ENCODE results near the gene NLGN2. TPM values are rescaled to one million over a fixed set of nuclear protein-coding genes. Genes with fewer than 3 reads are reported as not detected.

Gene NLGN2
- total RNA-seq, 2 donors from 2014 or later, result 14.5 to 15.8 TPM

DNA sequence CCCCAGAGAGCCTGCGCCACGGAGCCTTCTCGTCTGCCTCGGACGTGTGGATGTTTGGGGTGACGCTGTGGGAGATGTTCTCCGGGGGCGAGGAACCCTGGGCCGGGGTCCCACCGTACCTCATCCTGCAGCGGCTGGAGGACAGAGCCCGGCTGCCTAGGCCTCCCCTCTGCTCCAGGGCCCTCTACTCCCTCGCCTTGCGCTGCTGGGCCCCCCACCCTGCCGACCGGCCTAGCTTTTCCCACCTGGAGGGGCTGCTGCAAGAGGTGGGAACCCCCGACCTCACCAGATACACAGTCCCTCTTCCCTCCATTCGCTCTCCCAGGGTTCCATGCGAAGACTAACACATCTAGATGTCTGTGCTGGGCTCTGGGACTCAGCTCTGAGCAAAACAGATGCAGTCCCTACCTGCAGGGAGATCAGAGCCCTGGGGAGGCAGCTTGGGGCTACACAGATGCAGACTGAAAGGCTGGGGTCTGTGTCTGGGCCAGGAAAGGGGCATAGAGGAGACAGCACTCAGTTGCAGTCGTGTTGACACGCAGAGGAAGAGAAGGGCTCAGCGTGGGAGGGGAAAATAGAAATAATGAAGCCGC is 23.1 kb upstream of the NLGN2 start:
- Mint-ChIP-seq H3K27ac (peak overlapping the region in 1 of 2 donors; percentile 54), H3K9me3 (no peaks in the 10 kb centered on the region), H3K36me3 (no peaks in the 10 kb centered on the region)
- no peak for DNase-seq (ENCODE audit: low spot score in 2 of 2)
- no peak for ATAC-seq

DNA sequence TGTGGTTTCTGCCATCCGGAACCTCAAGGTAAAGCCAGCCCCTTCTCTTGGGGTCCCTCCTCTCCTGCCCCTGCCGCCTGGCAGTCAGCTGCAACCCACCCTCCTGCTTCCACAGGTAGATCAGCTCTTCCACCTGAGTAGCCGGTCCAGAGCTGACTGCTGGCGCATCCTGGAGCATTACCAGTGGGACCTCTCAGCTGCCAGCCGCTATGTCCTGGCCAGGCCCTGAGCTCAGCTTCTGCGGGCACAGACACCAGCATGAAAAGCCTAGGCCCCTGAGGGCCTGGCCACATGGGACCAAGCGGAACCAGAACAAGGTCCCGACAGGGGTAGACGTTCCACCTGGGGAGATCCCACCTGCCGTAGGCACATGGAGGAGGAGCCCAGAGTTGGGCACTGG is 18.8 kb upstream of the NLGN2 start:
- no peak for ATAC-seq
- peaks cover 9 to 12% of the 10 kb centered on the region in 2 donors for H3K36me3 Mint-ChIP-seq

DNA sequence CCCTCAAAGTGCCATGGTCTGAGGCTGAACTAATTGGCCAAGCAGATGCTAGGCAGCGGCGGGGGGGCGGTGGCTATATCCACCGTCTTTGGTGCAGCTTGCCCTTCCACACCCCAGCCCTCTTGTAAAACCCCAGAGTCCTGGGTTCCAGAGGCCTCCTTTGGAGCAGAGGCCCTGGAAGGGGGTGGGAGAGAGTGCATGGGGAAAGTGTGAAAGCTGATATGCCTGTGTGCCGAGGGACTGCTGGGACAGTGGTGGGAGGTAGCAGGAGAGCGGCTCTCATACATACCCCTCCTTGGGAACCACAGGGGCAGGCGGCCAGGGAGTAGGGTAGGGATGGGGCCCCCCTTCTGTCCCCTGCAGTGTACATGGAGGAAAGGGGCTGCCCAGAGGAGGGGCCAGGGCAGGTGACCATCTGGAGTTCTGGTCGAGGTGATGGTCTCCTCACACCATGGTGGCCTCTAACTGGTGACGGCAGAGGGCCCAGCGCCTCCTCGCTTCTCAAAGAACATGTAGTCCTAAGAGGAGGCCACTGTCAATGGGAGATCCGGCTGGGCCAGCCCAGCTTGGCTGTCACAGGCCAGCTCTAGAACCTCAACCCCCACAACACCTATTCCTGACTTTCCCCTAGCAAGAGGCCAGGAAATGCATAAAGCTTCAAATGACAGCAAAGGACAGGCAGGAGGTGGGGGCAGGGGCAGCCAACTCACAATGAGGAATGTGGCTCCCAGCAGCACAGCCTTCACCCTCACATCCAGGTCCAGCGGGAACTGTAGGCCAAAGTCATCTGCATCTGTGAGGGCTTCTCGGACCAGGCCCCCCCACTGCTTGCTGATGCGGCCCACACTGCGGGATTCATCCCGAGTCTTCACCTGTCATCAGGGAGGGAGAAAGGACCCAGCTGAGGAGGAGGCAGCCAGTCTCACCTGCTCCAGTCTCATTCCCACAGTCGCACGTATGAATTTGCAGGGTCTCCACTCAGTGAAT is 17.4 kb upstream of the NLGN2 start:
- no peak overlapping the region for H3K27ac Mint-ChIP-seq

More for the DNA sequence above, 18.8 kb upstream of the NLGN2 start:
- no peak overlapping the region for H3K27ac Mint-ChIP-seq
- H3K9me3 Mint-ChIP-seq, result no peaks in the 10 kb centered on the region
- DNase-seq (ENCODE audit: low spot score in 2 of 2), result no peak

GRCh38 chr17:7391307-7391706 is 16.3 kb upstream of the NLGN2 start:
- no peak for DNase-seq (ENCODE audit: low spot score in 2 of 2)

More for the DNA sequence above, 17.4 kb upstream of the NLGN2 start:
- ATAC-seq (no peak), DNase-seq (ENCODE audit: low spot score in 2 of 2) (no peak)
- peaks cover 9 to 19% of the 10 kb centered on the region in 2 donors for H3K36me3 Mint-ChIP-seq
- H3K9me3 Mint-ChIP-seq, result no peaks in the 10 kb centered on the region

DNA sequence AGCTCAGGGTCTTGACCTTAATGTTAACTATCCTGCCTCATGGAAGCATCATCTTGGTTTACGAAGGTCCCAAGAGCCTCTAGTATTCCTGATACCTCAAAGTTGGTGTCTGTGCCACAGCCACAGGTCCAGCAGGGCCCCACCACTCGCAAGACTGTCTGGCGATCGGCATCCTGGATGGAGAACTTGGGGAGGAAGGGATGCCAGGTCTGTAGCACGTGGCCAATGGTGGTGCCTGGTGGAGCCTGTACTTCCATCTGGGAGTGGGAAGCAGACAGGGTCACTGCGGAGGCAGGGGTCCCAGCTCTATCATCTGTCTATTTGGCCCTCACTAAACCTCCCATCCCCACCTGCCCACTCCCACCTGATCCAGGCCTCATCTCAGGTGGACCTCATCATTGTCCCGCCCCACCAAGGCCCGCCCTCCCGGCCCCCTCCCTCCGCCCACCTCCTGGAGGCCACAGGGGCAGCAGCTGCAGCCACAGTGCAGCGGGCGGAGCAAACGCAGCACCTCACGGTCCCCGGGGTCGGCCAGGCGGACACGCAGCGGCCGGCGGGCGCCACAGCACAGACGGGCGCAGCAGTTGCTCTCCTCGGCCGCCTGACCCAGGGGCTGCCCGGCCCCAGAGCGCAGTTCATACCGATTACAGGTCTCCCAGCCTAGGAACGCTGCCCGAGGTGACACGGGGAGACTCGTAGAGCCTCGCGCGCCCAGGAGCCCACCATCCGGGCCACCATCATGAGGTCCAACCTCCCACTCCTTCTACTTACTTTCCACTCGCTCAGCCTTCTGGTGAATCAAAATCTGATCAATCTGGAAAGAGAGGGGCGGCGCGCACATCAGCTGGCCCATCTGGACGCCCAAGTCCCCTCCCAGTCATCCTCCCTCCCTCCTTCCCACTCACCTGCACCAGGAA is 14.7 kb upstream of the NLGN2 start:
- peak overlapping the region in 1 of 2 donors; percentile 44 for H3K27ac Mint-ChIP-seq
- DNase-seq (ENCODE audit: low spot score in 2 of 2) (no peak), ATAC-seq (no peak)
- no peaks in the 10 kb centered on the region for H3K9me3 Mint-ChIP-seq
- peaks cover 9 to 19% of the 10 kb centered on the region in 2 donors for H3K36me3 Mint-ChIP-seq

More at GRCh38 chr17:7391307-7391706, 16.3 kb upstream of the NLGN2 start:
- H3K27ac Mint-ChIP-seq, result no peak overlapping the region
- ATAC-seq, result no peak
- no peaks in the 10 kb centered on the region for H3K9me3 Mint-ChIP-seq
- peaks cover 9 to 19% of the 10 kb centered on the region in 2 donors for H3K36me3 Mint-ChIP-seq

- Mint-ChIP-seq H3K36me3 (peaks cover 9 to 19% of the 10 kb centered on the region in 2 donors), H3K27ac (peak overlapping the region; percentile 79 to 89), H3K9me3 (no peaks in the 10 kb centered on the region)
- DNase-seq (ENCODE audit: low spot score in 2 of 2) (no peak), ATAC-seq (peak; percentile 44 to 64)
Observed at GRCh38 chr17:7393613-7394451, 13.8 kb upstream of the NLGN2 start.

- ATAC-seq, result peak; percentile 88 to 90
- no peaks in the 10 kb centered on the region for H3K9me3 Mint-ChIP-seq
Observed at GRCh38 chr17:7394452-7395191, 13.0 kb upstream of the NLGN2 start, which contains the start of gene PLSCR3. TSS of gene PLSCR3 (minus strand) at chr17:7394525. CDS start at chr17:7394110, 415 bp downstream.

GRCh38 chr17:7396147-7396546 is 11.5 kb upstream of the NLGN2 start:
- Mint-ChIP-seq H3K9me3 (no peaks in the 10 kb centered on the region), H3K36me3 (peaks cover 9 to 19% of the 10 kb centered on the region in 2 donors), H3K27ac (no peak overlapping the region)
- DNase-seq (ENCODE audit: low spot score in 2 of 2), result no peak
- ATAC-seq, result no peak

More at GRCh38 chr17:7394452-7395191, 13.0 kb upstream of the NLGN2 start, which contains the start of gene PLSCR3:
- H3K27ac Mint-ChIP-seq, result peak within 1 kb of the TSS; percentile 86 to 95
- DNase-seq (ENCODE audit: low spot score in 2 of 2), result peak; percentile 88 to 90
- peaks cover 9 to 19% of the 10 kb centered on the region in 2 donors for H3K36me3 Mint-ChIP-seq

GRCh38 chr17:7398612-7399011 is 9.0 kb upstream of the NLGN2 start:
- H3K27ac Mint-ChIP-seq, result no peak overlapping the region
- no peaks in the 10 kb centered on the region for H3K9me3 Mint-ChIP-seq
- no peak for ATAC-seq
- H3K36me3 Mint-ChIP-seq, result peaks cover 0 to 9% of the 10 kb centered on the region in 2 donors
- no peak for DNase-seq (ENCODE audit: low spot score in 2 of 2)

GRCh38 chr17:7403043-7403726 is 4.5 kb upstream of the NLGN2 start:
- DNase-seq (ENCODE audit: low spot score in 2 of 2), result no peak
- H3K27ac Mint-ChIP-seq, result peak overlapping the region; percentile 82 to 91
- no peaks in the 10 kb centered on the region for H3K36me3 Mint-ChIP-seq
- ATAC-seq, result no peak
- H3K9me3 Mint-ChIP-seq, result no peaks in the 10 kb centered on the region

GRCh38 chr17:7403727-7403976 is 4.0 kb upstream of the NLGN2 start:
- Mint-ChIP-seq H3K9me3 (no peaks in the 10 kb centered on the region), H3K36me3 (no peaks in the 10 kb centered on the region), H3K27ac (peak overlapping the region in 1 of 2 donors; percentile 82)
- DNase-seq (ENCODE audit: low spot score in 2 of 2), result no peak
- peak in 1 of 2 donors; percentile 43 for ATAC-seq

DNA sequence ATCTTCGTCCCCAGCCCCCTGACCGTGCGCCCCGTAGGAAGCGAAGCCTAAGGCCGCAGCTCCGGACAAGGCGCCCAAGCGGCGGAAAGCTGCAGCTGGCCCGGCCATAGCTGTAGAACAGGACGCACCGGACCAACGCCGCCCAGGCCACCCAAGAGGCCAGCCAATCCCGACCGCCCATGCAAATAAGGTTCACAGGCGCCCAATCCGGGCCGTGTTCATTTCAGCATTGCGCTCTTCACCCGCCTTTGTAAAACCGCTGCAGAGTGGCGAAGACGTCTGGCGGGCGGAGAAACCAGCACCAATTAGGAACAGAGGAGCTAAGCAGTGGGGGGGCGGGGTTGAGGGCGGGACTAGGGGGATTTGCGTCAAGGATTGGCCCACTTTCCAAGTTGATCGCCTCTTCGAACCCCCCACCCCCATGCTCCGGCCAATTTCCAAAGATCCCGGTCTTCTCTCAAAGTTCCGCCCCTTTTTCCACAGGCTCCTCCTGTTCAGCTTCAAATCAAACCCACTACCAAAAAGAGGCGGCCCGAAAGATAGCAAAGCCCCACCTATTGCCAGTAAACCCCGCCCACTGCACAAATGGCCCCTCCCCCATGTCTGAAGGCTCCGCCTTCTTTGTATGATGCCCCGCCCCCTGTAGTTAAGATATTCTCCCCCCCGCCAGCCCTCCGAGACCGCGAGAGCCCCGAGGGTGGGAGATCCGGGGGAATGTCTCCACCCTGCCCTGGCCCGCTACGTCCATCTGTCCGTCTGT is 3.5 kb upstream of the NLGN2 start, which contains the start of gene TMEM256:
TMEM256 (minus strand) TSS at position 121 of the 760 bp plus-strand sequence; CDS start at position 108, 13 bp downstream.
- Mint-ChIP-seq H3K36me3 (no peaks in the 10 kb centered on the region), H3K27ac (peak within 1 kb of the TSS; percentile 82 to 97), H3K9me3 (no peaks in the 10 kb centered on the region)
- ATAC-seq, result peak; percentile 93 to 94
- peak; percentile 89 to 98 for DNase-seq (ENCODE audit: low spot score in 2 of 2)

- H3K9me3 Mint-ChIP-seq, result no peaks in the 10 kb centered on the region
- peak in 1 of 2 donors; percentile 63 for DNase-seq (ENCODE audit: low spot score in 2 of 2)
- H3K36me3 Mint-ChIP-seq, result no peaks in the 10 kb centered on the region
- H3K27ac Mint-ChIP-seq, result peak overlapping the region; percentile 82 to 97
- peak; percentile 51 to 54 for ATAC-seq
Observed at GRCh38 chr17:7404737-7405349, 2.8 kb upstream of the NLGN2 start.
